Ishikawa (cell line): Measurements from ENCODE around the gene SNX1.

Experiments used
- CEBPB ChIP-seq: IDR thresholded peaks from 2 replicates; pipeline ENCODE4 v1.6.1; 2012
- EP300 ChIP-seq: IDR thresholded peaks from 2 replicates; pipeline ENCODE4 v1.6.1; 2012; ENCODE audit warnings: borderline replicate concordance
- NFIC ChIP-seq: IDR thresholded peaks from 2 replicates; pipeline ENCODE4 v1.6.1; 2012
- TAF1 ChIP-seq: IDR thresholded peaks from 2 replicates; pipeline ENCODE4 v1.6.1; 2012; ENCODE audit warnings: low read depth, mild to moderate bottlenecking

- TF ChIP-seq CEBPB = peak; percentile 40; the same call in 1 of the 2 replicates
- TF ChIP-seq NFIC = no peak
- TF ChIP-seq EP300 = no peak
- no peak for TF ChIP-seq TAF1
Measured at GRCh38 chr15:64163659-64164362, 68.0 kb downstream of the SNX1 start.
